Stimulated activated naive CD4-positive, alpha-beta T cell treated with Interleukin-2 at 50 U/mL for 16 hours (primary cell): ENCODE results near the gene ZNF280C.
"Not testable (repeated sequence)": the region's sequence is repeated elsewhere in the genome, so short reads cannot be mapped to it uniquely, and the experiment has no call there.

Experiments
- DNase-seq: peaks from one replicate; lab custom pipeline; 2025; lab: John Stamatoyannopoulos, UW

The ZNF280C gene

GRCh38 chrX:130260316-130260715 is 8.4 kb downstream of the ZNF280C start:
- DNase-seq: no peak

DNA sequence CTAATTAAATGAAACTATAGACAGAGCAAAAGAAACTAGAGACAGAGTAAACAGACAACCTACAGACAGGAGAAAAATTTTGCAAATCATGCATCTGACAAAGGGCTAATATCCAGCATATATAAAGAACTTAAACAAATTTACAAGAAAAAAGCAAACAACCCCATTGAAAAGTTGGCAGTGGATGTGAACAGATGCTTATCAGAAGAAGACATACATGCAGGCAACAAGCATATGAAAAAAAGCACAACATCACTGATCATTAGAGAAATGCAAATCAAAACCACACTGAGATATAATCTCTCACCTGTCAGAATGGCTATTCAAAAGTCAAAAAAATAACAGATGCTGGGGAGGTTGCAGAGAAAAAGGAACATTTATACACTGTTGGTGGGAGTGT is 14.8 kb downstream of the ZNF280C start:
- DNase-seq: no peak

GRCh38 chrX:130251671-130252070 is 17.0 kb downstream of the ZNF280C start:
- DNase-seq: no peak

- no peak for DNase-seq
Measured at GRCh38 chrX:130247996-130248395, 20.7 kb downstream of the ZNF280C start.

DNA sequence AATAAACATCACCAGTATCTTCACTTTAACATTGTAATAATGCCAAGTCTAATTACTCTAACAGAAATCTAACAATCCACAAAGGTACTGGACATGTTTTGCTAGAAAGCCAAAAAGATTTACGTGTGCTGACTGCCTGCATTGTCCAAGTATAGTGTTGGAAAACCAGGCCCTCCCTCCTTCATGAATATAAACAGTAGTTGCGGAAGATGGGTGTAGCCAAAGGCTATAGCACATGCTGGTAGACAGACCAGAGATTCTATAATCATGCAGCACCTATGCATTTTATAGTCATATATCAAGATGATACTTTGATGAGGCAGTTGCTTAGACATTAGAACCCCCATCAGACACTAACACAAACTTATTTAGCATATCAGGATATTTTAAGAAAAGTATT is 22.6 kb downstream of the ZNF280C start:
- no peak for DNase-seq

- no peak for DNase-seq
Measured at GRCh38 chrX:130245441-130245840, 23.3 kb downstream of the ZNF280C start.

DNA sequence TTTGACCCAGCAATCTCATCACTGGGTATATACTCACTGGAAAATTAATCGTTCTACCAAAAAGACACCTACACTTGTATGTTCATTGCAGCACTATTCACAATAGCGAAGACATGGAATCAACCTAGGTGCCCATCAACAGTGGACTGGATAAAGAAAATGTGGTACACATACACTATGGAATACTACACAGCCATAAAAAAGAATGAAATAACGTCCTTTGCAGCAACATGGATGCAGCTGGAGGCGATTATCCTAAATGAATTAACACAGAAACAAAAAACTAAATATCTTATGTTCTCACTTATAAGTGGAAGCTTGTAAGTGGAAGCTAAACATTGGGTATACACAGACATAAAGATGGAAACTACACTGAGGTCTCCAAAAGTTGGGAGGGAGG is 37.5 kb downstream of the ZNF280C start:
- DNase-seq: not testable (repeated sequence)

- no peak for DNase-seq
Measured at GRCh38 chrX:130228871-130229270, 39.8 kb downstream of the ZNF280C start.

DNA sequence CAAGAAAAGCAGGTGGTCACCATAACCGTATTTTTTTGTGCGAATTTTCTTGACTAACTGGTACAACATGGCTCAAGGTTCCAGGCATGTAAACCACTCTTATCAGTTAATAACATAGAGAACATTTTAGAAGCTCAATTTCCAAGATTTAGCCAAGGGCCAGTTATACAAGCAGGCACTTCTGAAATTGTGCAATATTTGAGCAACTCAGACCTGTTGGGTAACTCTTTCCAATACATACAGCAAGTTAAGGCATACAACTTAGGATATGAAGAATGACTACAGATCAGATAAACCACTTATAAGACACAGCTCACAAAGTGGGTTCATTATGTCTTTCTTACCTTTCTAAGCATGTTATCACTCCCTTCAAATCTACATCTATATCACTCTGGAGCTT is 43.9 kb downstream of the ZNF280C start:
- DNase-seq: no peak

GRCh38 chrX:130216320-130216719 is 52.4 kb downstream of the ZNF280C start:
- no peak for DNase-seq

DNA sequence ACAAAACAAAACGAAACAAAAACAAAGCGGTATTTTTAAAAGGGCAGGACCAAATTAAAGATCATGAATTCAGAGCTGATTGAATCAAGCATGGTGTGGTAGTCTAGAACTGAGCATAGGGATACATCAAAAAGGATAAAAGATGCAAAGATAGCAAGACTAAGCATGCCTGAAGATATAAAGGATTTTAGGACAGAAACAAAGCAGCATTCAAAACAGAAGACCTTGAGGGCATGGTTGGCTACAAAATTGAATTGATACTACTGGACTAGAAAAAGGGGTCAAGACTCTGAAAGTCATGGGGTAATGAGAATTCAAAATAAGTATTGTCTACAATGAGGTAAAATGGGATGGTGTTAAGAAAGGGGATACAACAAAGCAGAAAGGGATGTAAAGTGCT is 55.3 kb downstream of the ZNF280C start:
- DNase-seq: no peak

DNA sequence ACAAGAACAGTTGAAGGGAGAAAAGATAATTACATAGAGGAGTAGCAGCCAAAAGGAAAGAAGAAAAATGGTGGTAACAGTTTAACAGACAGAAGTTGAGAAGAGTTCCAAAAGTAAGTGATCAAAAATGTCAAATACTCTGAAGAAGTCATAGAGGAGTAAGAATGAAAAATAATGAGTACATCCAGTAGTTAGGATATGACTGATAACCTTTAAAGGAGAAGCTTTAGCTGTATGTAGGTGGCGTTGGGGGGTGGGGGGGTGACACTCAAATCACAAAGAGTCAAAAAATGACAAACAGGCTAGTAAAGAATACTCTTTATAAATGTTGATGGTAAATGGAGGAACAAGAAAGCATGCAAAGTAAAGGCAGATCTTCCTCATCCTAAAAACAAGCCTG is 56.3 kb downstream of the ZNF280C start:
- DNase-seq: peak; percentile 16

DNA sequence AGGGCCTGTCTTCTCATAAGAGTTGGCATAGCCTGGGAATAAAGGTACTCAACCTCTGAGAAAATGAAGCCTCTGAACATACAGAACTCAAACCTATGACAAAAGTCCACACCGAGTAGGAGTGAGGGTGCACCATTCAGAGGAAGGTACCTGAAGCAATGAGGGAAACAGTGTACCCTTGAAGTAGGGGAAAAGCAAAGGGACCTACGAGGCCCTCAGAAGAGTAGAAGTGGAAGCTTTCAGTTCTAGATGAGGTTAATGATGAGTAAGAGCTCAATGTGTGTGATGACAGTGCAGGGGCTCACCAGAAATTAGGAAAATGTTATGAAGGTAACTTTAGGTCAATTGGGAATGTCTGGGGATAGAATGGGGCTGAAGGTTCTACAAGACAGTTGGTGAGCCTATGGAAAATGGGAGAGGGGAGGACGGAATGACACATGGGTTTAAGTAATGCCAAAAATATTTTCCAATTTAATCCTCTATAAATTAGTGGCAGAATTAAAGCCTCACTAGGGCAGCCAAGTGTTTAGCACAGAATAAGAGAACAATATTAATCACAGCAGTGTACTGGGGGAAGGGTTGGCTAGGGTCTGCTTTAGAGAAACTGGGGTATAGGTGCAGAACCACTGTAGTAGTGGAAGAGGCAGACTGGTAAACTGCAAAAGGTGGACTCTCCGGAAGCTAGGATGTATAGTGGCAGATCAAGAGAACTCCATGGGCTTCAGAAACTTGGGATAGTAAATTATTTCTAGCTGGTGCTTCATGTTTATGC is 57.1 kb downstream of the ZNF280C start:
- DNase-seq: no peak

DNA sequence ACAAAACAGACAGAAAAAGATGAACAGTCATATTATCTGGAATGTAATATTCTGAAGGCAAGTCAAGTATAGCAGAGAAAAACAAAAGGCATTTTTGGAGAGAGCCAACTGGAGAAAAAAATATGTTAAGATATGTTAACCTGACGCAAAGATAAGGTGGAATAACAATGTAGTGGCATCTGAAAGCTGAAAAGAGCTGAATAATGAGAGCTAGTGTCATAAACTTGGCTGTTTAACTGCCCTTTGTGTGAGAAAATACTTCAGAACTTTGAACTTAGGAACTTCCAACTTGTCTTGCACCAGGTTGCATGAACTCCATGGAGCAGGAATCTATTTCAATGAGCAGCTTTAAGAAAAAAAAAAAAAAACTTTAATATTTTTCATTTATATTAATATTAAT is 64.1 kb downstream of the ZNF280C start:
- DNase-seq: no peak

DNA sequence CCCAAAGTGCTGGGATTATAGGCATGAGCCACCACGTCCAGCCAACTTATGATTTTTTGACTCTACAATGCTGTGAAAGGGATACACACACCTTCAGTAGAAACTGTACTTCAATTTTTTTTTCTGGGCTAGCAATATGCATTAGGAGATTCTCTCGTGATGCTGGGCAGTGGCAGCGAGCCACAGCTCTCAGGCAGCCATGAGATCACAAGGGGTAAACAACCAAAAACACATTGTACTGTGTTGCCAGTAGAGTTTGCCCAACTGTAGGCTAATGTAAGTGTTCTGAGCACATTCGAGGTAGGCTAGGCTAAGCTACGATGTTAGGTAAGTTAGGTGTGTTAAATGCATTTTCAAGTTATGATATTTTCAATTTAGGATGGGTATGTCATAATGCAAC is 71.2 kb downstream of the ZNF280C start:
- DNase-seq: no peak

DNA sequence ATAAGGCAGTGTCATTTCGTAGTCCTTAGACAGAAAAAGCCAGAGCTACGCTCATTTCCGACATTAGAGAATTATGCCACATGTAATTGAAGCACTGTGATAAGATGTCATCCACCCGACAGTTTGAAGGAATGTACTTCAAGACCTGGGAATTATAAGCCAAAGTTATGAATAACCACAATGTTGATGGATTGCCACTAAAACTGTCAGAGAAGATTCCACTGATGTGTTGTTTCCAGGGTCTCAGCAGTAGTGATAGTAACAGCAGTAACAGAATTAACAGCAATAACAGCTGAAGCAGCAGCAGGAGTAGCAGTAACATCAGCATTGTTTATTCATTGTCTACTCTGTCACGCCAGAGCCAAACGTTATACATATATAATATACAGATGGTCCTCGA is 72.2 kb downstream of the ZNF280C start:
- DNase-seq: no peak

GRCh38 chrX:130190801-130191200 is 77.9 kb downstream of the ZNF280C start:
- DNase-seq: no peak

- DNase-seq: no peak
Measured at GRCh38 chrX:130186651-130187050, 82.0 kb downstream of the ZNF280C start.

- DNase-seq: no peak
Measured at GRCh38 chrX:130184857-130185256, 83.8 kb downstream of the ZNF280C start.

DNA sequence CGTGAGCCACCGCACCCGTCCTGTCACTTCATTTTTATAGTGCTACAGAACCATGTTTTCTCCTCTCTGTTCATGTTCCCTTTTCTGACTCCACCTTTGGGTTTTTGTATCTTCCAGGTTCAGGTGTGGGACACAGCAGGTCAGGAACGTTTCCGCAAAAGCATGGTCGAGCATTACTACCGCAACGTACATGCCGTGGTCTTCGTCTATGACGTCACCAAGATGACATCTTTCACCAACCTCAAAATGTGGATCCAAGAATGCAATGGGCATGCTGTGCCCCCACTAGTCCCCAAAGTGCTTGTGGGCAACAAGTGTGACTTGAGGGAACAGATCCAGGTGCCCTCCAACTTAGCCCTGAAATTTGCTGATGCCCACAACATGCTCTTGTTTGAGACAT is 84.5 kb downstream of the ZNF280C start:
- DNase-seq: no peak

DNA sequence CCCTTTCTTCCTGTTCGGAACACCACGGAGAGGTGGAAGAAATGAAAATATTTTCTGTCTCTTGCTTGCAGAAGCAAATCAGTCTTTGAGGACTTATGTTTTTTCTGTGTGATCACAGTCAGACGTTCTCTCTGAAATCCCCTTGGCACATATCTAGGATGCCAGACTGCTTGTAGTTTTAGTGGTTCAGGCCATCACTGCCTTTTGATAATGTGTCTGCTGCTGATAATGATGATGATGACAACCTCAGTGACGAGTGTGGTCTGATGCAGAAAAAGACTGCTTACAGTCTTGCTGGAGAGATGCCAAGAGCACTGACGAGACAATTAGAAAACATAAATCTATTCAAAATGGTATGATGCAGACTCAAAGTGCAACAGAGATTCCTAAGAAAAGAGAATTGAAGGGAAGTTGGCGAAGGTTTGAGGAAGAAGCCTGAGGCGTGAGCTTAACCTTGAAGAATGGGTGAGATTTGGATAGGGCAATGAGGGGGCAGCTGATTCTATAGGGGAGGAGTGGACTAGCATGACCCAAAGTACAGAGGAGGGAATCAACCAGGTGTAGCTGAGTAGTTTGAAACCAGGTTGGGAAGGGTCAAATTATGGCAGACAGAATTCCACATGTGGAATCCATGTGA is 89.0 kb downstream of the ZNF280C start:
- no peak for DNase-seq

DNA sequence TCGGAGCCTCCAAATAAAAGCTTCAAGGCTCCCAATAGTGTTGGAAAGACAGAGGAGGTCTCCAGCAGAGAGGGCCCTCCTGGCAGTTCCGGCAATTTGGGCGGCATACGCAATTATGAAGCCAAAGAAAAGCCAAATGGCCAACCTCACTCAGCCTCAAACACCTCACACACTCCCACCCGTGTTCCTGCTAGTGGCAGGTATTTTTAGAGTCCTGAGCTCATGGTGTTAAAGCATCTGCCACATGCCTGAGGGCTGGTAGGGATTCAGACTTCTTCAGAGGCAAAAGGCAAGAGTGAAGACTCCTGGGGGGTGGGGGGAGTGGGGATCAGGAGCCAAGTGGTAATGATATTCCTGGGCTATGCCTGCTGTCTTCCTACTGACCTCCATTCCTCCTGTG is 89.5 kb downstream of the ZNF280C start:
- DNase-seq: no peak

DNA sequence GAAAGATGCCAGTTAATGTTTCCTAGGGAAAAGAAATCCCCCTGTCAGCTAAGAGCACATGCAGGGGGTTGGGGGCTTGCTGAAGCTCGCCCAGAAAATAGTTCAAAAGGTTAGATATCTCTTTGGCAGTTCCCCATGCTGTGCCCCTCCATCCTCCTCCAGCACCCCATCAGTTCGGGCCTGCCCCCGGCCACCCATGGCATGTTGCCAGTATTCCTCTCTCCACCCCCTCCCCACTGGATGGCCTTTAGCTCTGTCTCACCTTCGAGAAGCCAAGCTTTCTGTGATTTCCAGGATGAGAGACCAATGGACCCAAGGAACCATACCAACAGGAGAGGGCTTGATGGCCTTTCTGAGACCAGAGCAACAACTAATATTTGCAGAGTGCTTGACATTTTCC is 91.8 kb downstream of the ZNF280C start:
- no peak for DNase-seq

GRCh38 chrX:130176354-130176776 is 92.3 kb downstream of the ZNF280C start:
- no peak for DNase-seq
